ENCODE data around the gene PPP1R15B. TPM values are rescaled to one million over a fixed set of nuclear protein-coding genes. Genes with fewer than 3 reads are reported as not detected.
A peak's percentile ranks its signal among the peaks of the same experiment; 100 is the strongest.

PPP1R15B gene
- total RNA-seq: 42.6 and 43.3 TPM in 2 replicates
- long read RNA-seq, full-length matches to known transcripts: 19 of 29 reads
- long read RNA-seq, partial matches to known transcripts: 6 of 29 reads
- long read RNA-seq, other reads (novel, unspliced or antisense): 4 of 29 reads

- no peak for TF ChIP-seq CTCF (IDR thresholded peaks at IDR 0.05; ENCODE audit: unreplicated experiment)
- Mint-ChIP-seq H3K9me3 (ENCODE audit: low read depth) (no peaks in the 10 kb centered on the region), H3K4me3 (ENCODE audit: low read depth) (peak within 1 kb of the TSS; percentile 99), H3K36me3 (ENCODE audit: insufficient read depth) (peaks cover 12% of the 10 kb centered on the region), H3K4me1 (ENCODE audit: low read depth) (peaks cover 29% of the 10 kb centered on the region), H3K27me3 (no peaks in the 10 kb centered on the region), H3K27ac (peak within 1 kb of the TSS; percentile 99)
- DNase-seq (ENCODE audit: low spot score, unreplicated experiment): peak; percentile 94
Observed at GRCh38 chr1:204411451-204412204, at the start of gene PPP1R15B. TSS of gene PPP1R15B (minus strand) at chr1:204411817. CDS start at chr1:204411411, 406 bp downstream.

- no peak for DNase-seq (ENCODE audit: low spot score, unreplicated experiment)
- H3K27me3 Mint-ChIP-seq: no peaks in the 10 kb centered on the region
- H3K27ac Mint-ChIP-seq: no peak overlapping the region
- H3K4me3 Mint-ChIP-seq (ENCODE audit: low read depth): no peak overlapping the region
- no peaks in the 10 kb centered on the region for H3K4me1 Mint-ChIP-seq (ENCODE audit: low read depth)
- H3K36me3 Mint-ChIP-seq (ENCODE audit: insufficient read depth): peaks cover 19% of the 10 kb centered on the region
- no peak for TF ChIP-seq CTCF (IDR thresholded peaks at IDR 0.05; ENCODE audit: unreplicated experiment)
- H3K9me3 Mint-ChIP-seq (ENCODE audit: low read depth): no peaks in the 10 kb centered on the region
Observed at GRCh38 chr1:204460346-204460745, 48.7 kb upstream of the PPP1R15B start.

GRCh38 chr1:204459706-204460105, 48.1 kb upstream of the PPP1R15B start:
- TF ChIP-seq CTCF (IDR thresholded peaks at IDR 0.05; ENCODE audit: unreplicated experiment): no peak
- no peak for DNase-seq (ENCODE audit: low spot score, unreplicated experiment)
- Mint-ChIP-seq H3K36me3 (ENCODE audit: insufficient read depth) (peaks cover 19% of the 10 kb centered on the region), H3K27me3 (no peaks in the 10 kb centered on the region), H3K27ac (no peak overlapping the region), H3K9me3 (ENCODE audit: low read depth) (no peaks in the 10 kb centered on the region), H3K4me1 (ENCODE audit: low read depth) (no peaks in the 10 kb centered on the region), H3K4me3 (ENCODE audit: low read depth) (no peak overlapping the region)

GRCh38 chr1:204457666-204458065, 46.0 kb upstream of the PPP1R15B start:
- H3K36me3 Mint-ChIP-seq (ENCODE audit: insufficient read depth): peaks cover 27% of the 10 kb centered on the region
- H3K27me3 Mint-ChIP-seq: no peaks in the 10 kb centered on the region
- H3K27ac Mint-ChIP-seq: no peak overlapping the region
- TF ChIP-seq CTCF (IDR thresholded peaks at IDR 0.05; ENCODE audit: unreplicated experiment): no peak
- no peaks in the 10 kb centered on the region for H3K9me3 Mint-ChIP-seq (ENCODE audit: low read depth)
- H3K4me3 Mint-ChIP-seq (ENCODE audit: low read depth): no peak overlapping the region
- no peak for DNase-seq (ENCODE audit: low spot score, unreplicated experiment)
- H3K4me1 Mint-ChIP-seq (ENCODE audit: low read depth): no peaks in the 10 kb centered on the region

- Mint-ChIP-seq H3K27me3 (no peaks in the 10 kb centered on the region), H3K27ac (peak overlapping the region; percentile 15), H3K36me3 (ENCODE audit: insufficient read depth) (peaks cover 27% of the 10 kb centered on the region), H3K9me3 (ENCODE audit: low read depth) (no peaks in the 10 kb centered on the region), H3K4me3 (ENCODE audit: low read depth) (no peak overlapping the region), H3K4me1 (ENCODE audit: low read depth) (no peaks in the 10 kb centered on the region)
- TF ChIP-seq CTCF (IDR thresholded peaks at IDR 0.05; ENCODE audit: unreplicated experiment): no peak
- DNase-seq (ENCODE audit: low spot score, unreplicated experiment): no peak
Observed at GRCh38 chr1:204456826-204457442, 45.3 kb upstream of the PPP1R15B start.

All from progenitor cell of endocrine pancreas (in vitro differentiated cells).